Measurements from ENCODE around the gene SOD3. TPM values are rescaled to one million over a fixed set of nuclear protein-coding genes. Genes with fewer than 3 reads are reported as not detected.

Gene SOD3
- polyA plus RNA-seq, 1 donor (not counting 4 experiments of a cell fraction or from before 2014, with no cell fraction given) = not detected

- H3K9me1 ChIP-seq (ENCODE audit: control insufficient read depth, extremely low read depth, insufficient read depth, low read length) = no peaks in the 10 kb centered on the region
- H2AFZ ChIP-seq (ENCODE audit: control insufficient read depth, low read length) = no peak overlapping the region
- H3K4me3 ChIP-seq (ENCODE audit: control insufficient read depth in 2 of 3, extremely low read depth in 1 of 3, insufficient read depth in 2 of 3, low read depth in 1 of 3, low read length in 3 of 3) = no peak overlapping the region
- TF ChIP-seq EZH2 (IDR thresholded peaks at IDR 0.05; ENCODE audit: low read length) (no peak), CTCF (optimal IDR thresholded peaks at IDR 0.05 in 1 of 3, IDR thresholded peaks at IDR 0.05 in 1 of 3, conservative IDR thresholded peaks at IDR 0.05 in 1 of 3; ENCODE audit: extremely low read depth in 1 of 3, insufficient read depth in 2 of 3, low read length in 3 of 3) (no peak)
- H3K36me3 ChIP-seq (ENCODE audit: control insufficient read depth in 2 of 2, extremely low read depth in 1 of 2, insufficient read depth in 2 of 2, low read length in 2 of 2) = no peaks in the 10 kb centered on the region
- H3K4me1 ChIP-seq (ENCODE audit: control insufficient read depth, extremely low read depth, insufficient read depth, low read length) = peaks cover 12% of the 10 kb centered on the region
- H3K9me3 ChIP-seq (ENCODE audit: control insufficient read depth, low read depth, low read length) = no peaks in the 10 kb centered on the region
- dilution Hi-C loops (cut with MboI; ENCODE audit: extremely low pct_ligation_motif_present, low sequenced_read_pairs) = no loop called here
- FAIRE-seq (no peak), DNase-seq (ENCODE audit: low read depth, low spot score) (no peak)
- no peak overlapping the region for H3K9ac ChIP-seq (ENCODE audit: control insufficient read depth, extremely low read depth, insufficient read depth, low read length)
- no peaks in the 10 kb centered on the region for H3K79me2 ChIP-seq (ENCODE audit: control insufficient read depth, insufficient read depth, low read length)
- peaks cover 25% of the 10 kb centered on the region for H3K27me3 ChIP-seq (ENCODE audit: control insufficient read depth, extremely low read depth, insufficient read depth, low read length)
- no peak overlapping the region for H3K27ac ChIP-seq (ENCODE audit: control insufficient read depth, insufficient read depth, low read length)
- no peaks in the 10 kb centered on the region for H4K20me1 ChIP-seq (ENCODE audit: control insufficient read depth, extremely low read depth, insufficient read depth, low read length)
- H3K4me2 ChIP-seq (ENCODE audit: control insufficient read depth, extremely low read depth, insufficient read depth, low read depth, low read length) = no peak overlapping the region
These were observed 5.9 kb downstream of the SOD3 start for GRCh38 chr4:24801136-24801855.

- no peak for DNase-seq (ENCODE audit: low read depth, low spot score)
- Histone ChIP-seq H3K79me2 (ENCODE audit: control insufficient read depth, insufficient read depth, low read length) (no peaks in the 10 kb centered on the region), H3K9ac (ENCODE audit: control insufficient read depth, extremely low read depth, insufficient read depth, low read length) (no peak overlapping the region), H3K9me3 (ENCODE audit: control insufficient read depth, low read depth, low read length) (no peaks in the 10 kb centered on the region), H3K9me1 (ENCODE audit: control insufficient read depth, extremely low read depth, insufficient read depth, low read length) (no peaks in the 10 kb centered on the region), H3K36me3 (ENCODE audit: control insufficient read depth in 2 of 2, extremely low read depth in 1 of 2, insufficient read depth in 2 of 2, low read length in 2 of 2) (no peaks in the 10 kb centered on the region), H3K4me1 (ENCODE audit: control insufficient read depth, extremely low read depth, insufficient read depth, low read length) (peaks cover 12% of the 10 kb centered on the region), H3K27me3 (ENCODE audit: control insufficient read depth, extremely low read depth, insufficient read depth, low read length) (peaks cover 23% of the 10 kb centered on the region), H4K20me1 (ENCODE audit: control insufficient read depth, extremely low read depth, insufficient read depth, low read length) (no peaks in the 10 kb centered on the region), H3K27ac (ENCODE audit: control insufficient read depth, insufficient read depth, low read length) (no peak overlapping the region), H3K4me3 (ENCODE audit: control insufficient read depth in 2 of 3, extremely low read depth in 1 of 3, insufficient read depth in 2 of 3, low read depth in 1 of 3, low read length in 3 of 3) (no peak overlapping the region), H3K4me2 (ENCODE audit: control insufficient read depth, extremely low read depth, insufficient read depth, low read depth, low read length) (no peak overlapping the region), H2AFZ (ENCODE audit: control insufficient read depth, low read length) (no peak overlapping the region)
- dilution Hi-C loops (cut with MboI; ENCODE audit: extremely low pct_ligation_motif_present, low sequenced_read_pairs) = no loop called here
- FAIRE-seq = no peak
- TF ChIP-seq CTCF (optimal IDR thresholded peaks at IDR 0.05 in 1 of 3, IDR thresholded peaks at IDR 0.05 in 1 of 3, conservative IDR thresholded peaks at IDR 0.05 in 1 of 3; ENCODE audit: extremely low read depth in 1 of 3, insufficient read depth in 2 of 3, low read length in 3 of 3) (no peak), EZH2 (IDR thresholded peaks at IDR 0.05; ENCODE audit: low read length) (no peak)
These were observed 7.3 kb downstream of the SOD3 start for GRCh38 chr4:24802648-24803047.
